B cell (primary cell): Measurements from ENCODE around the gene CADM2.

ENCODE experiments used
- EZH2 ChIP-seq: IDR thresholded peaks from 2 replicates; pipeline ENCODE4 v1.6.1; 2012; ENCODE audit warnings: borderline replicate concordance, low read depth, mild to moderate bottlenecking, moderate library complexity, low read length; ENCODE audit not compliant: insufficient read depth, poor library complexity, severe bottlenecking
- TF ChIP-seq, protein P1 (sequence below): fragments of 200-600 bp; IDR thresholded peaks from one replicate; pipeline ENCODE4 v1.8.0; 2022; ENCODE audit warnings: antibody characterized with exemption, mild to moderate bottlenecking

DNA sequence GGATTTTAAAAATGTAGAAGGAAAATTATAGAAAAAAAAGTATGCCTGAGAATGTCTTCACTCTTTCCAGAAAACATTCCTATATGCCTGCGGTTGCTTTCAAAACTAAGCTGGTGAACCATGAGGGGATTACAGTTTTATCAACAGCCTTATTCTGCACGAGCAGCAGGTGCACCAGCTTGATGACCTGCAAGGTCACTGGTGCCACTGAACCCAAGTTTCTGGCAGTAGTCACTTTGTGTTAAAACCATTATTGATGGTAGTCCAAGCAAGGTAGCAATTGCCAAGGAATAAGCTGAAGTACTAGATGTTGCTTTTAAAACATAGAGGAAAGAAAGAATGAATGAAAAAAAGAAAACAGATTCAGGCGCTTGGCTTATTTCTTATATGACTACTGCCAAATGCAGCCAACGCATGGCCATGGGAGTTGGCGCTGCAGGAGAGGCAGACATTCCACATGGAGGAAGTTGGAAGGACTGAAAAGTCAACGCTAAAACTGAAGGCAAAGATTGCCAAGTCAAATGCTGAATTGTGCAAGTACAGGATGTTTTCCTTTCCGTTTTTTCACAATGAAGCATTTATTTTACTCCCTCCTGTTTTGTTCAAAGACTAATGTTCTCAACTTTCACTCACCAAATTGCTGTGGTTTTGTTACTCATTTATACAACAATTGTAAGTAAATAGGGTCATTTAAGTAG lies 601.4 kb downstream of the CADM2 start:
- TF ChIP-seq, protein P1, sequence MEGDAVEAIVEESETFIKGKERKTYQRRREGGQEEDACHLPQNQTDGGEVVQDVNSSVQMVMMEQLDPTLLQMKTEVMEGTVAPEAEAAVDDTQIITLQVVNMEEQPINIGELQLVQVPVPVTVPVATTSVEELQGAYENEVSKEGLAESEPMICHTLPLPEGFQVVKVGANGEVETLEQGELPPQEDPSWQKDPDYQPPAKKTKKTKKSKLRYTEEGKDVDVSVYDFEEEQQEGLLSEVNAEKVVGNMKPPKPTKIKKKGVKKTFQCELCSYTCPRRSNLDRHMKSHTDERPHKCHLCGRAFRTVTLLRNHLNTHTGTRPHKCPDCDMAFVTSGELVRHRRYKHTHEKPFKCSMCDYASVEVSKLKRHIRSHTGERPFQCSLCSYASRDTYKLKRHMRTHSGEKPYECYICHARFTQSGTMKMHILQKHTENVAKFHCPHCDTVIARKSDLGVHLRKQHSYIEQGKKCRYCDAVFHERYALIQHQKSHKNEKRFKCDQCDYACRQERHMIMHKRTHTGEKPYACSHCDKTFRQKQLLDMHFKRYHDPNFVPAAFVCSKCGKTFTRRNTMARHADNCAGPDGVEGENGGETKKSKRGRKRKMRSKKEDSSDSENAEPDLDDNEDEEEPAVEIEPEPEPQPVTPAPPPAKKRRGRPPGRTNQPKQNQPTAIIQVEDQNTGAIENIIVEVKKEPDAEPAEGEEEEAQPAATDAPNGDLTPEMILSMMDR: no peak
- no peak for TF ChIP-seq EZH2
